Measurements from ENCODE around the gene ABHD17C.
A peak's percentile ranks its signal among the peaks of the same experiment; 100 is the strongest.

ABHD17C gene

GRCh38 chr15:80743189-80743833 lies 48.2 kb downstream of the ABHD17C start:
- peak; percentile 30 for DNase-seq (ENCODE audit: low read depth, low spot score)
- TF ChIP-seq CTCF (IDR thresholded peaks at IDR 0.05; ENCODE audit: low read depth, low read length), result no peak
- in situ Hi-C loops (cut with HindIII; ENCODE audit: low sequenced_read_pairs), result no loop called here
- H3K4me3 ChIP-seq (ENCODE audit: low read depth, low read length), result no peak overlapping the region

- no peak for TF ChIP-seq CTCF (IDR thresholded peaks at IDR 0.05; ENCODE audit: low read depth, low read length)
- in situ Hi-C loops (cut with HindIII; ENCODE audit: low sequenced_read_pairs), result no loop called here
- DNase-seq (ENCODE audit: low read depth, low spot score), result peak; percentile 36
- H3K4me3 ChIP-seq (ENCODE audit: low read depth, low read length), result no peak overlapping the region
Measured at GRCh38 chr15:80744415-80744814, 49.3 kb downstream of the ABHD17C start.

GRCh38 chr15:80744826-80745225 lies 49.7 kb downstream of the ABHD17C start:
- no peak for TF ChIP-seq CTCF (IDR thresholded peaks at IDR 0.05; ENCODE audit: low read depth, low read length)
- H3K4me3 ChIP-seq (ENCODE audit: low read depth, low read length), result no peak overlapping the region
- in situ Hi-C loops (cut with HindIII; ENCODE audit: low sequenced_read_pairs), result no loop called here
- DNase-seq (ENCODE audit: low read depth, low spot score), result no peak

- no peak overlapping the region for H3K4me3 ChIP-seq (ENCODE audit: low read depth, low read length)
- no peak for TF ChIP-seq CTCF (IDR thresholded peaks at IDR 0.05; ENCODE audit: low read depth, low read length)
- in situ Hi-C loops (cut with HindIII; ENCODE audit: low sequenced_read_pairs), result no loop called here
- no peak for DNase-seq (ENCODE audit: low read depth, low spot score)
Measured at GRCh38 chr15:80745888-80746287, 50.8 kb downstream of the ABHD17C start.

- peak; percentile 48 for TF ChIP-seq CTCF (IDR thresholded peaks at IDR 0.05; ENCODE audit: low read depth, low read length)
- H3K4me3 ChIP-seq (ENCODE audit: low read depth, low read length), result no peak overlapping the region
- no peak for DNase-seq (ENCODE audit: low read depth, low spot score)
- in situ Hi-C loops (cut with HindIII; ENCODE audit: low sequenced_read_pairs), result no loop called here
Measured at GRCh38 chr15:80747317-80748053, 52.4 kb downstream of the ABHD17C start.

- no peak for TF ChIP-seq CTCF (IDR thresholded peaks at IDR 0.05; ENCODE audit: low read depth, low read length)
- in situ Hi-C loops (cut with HindIII; ENCODE audit: low sequenced_read_pairs), result no loop called here
- no peak overlapping the region for H3K4me3 ChIP-seq (ENCODE audit: low read depth, low read length)
- no peak for DNase-seq (ENCODE audit: low read depth, low spot score)
Measured at GRCh38 chr15:80749589-80749988, 54.5 kb downstream of the ABHD17C start.
